SK-N-SH (cell line): Measurements from ENCODE around the gene CFAP107. TPM values are rescaled to one million over a fixed set of nuclear protein-coding genes. Genes with fewer than 3 reads are reported as not detected.

Experiments
- CTCF ChIA-PET: fragments of 300-600, 350-600 bp; formaldehyde crosslinking; extraction: SDS; loops from one replicate; lab custom pipeline; 2021; lab: Yijun Ruan, JAX
- POLR2A ChIA-PET: fragments of 350-600 bp; sonication (Branson Sonifier 250); formaldehyde crosslinking; extraction: SDS; loops from one replicate; lab custom pipeline; 2020; ENCODE audit warnings: antibody characterized with exemption, inconsistent platforms; lab: Yijun Ruan, JAX
- DNase-seq: peaks from one replicate; pipeline ENCODE4 v3.0.0; 2012
- H2AFZ ChIP-seq: fragments of 200-600 bp; sonication (generic); 2 replicates; pipeline ENCODE4 v1.8.1; 2016; ENCODE audit warnings: antibody characterized with exemption, mild to moderate bottlenecking, low read depth
- H3F3A ChIP-seq: fragments of 200-600 bp; sonication (generic); replicated peaks from 2 replicates; pipeline ENCODE3; 2016; ENCODE audit warnings: antibody characterized with exemption, mild to moderate bottlenecking; ENCODE audit not compliant: insufficient read depth
- H3K27ac ChIP-seq, 2 experiments: fragments of 200-500 bp in 1 of 2; fragments of 200-600 bp in 1 of 2; sonication (Bioruptor generic) in 1 of 2; sonication (generic), shearing (Covaris generic) in 1 of 2; 2 replicates each; pipeline versions ENCODE4 v1.5.1 to v1.6.1; 2014 to 2016; ENCODE audit warnings: low read depth in 2 of 2, inconsistent platforms in 1 of 2, low read length in 1 of 2, mild to moderate bottlenecking in 1 of 2, mixed read lengths in 1 of 2
- H3K27me3 ChIP-seq: fragments of 200-600 bp; sonication (generic), shearing (Covaris generic); 2 replicates; pipeline ENCODE4 v1.6.1; 2016; ENCODE audit warnings: mixed run types; ENCODE audit not compliant: insufficient read depth
- H3K36me3 ChIP-seq, 2 experiments: fragments of 200-500 bp in 1 of 2; fragments of 200-600 bp in 1 of 2; sonication (Bioruptor generic) in 1 of 2; sonication (generic) in 1 of 2; replicated peaks in 1 of 2; 2 replicates each; pipeline versions ENCODE3 to v1.5.1; 2014 to 2016; ENCODE audit warnings: low read length in 1 of 2, mild to moderate bottlenecking in 1 of 2; ENCODE audit not compliant: insufficient read depth in 2 of 2, control insufficient read depth in 1 of 2
- H3K4me1 ChIP-seq, 2 experiments: fragments of 200-500 bp in 1 of 2; fragments of 200-600 bp in 1 of 2; sonication (Bioruptor generic) in 1 of 2; sonication (generic), shearing (Covaris generic) in 1 of 2; 2 replicates each; pipeline versions ENCODE4 v1.5.1 to v1.6.1; 2014 to 2016; ENCODE audit warnings: low read depth in 1 of 2, low read length in 1 of 2, mixed run types in 1 of 2; ENCODE audit not compliant: insufficient read depth in 2 of 2, control insufficient read depth in 1 of 2
- H3K4me2 ChIP-seq: fragments of 200-600 bp; sonication (generic), shearing (Covaris generic); 2 replicates; pipeline ENCODE4 v1.6.1; 2017; ENCODE audit warnings: mixed run types
- H3K4me3 ChIP-seq, 2 experiments: fragments of 200-500 bp in 1 of 2; fragments of 200-600 bp in 1 of 2; sonication (Bioruptor generic) in 1 of 2; sonication (generic), shearing (Covaris generic) in 1 of 2; 2 replicates each; pipeline versions ENCODE4 v1.5.1 to v1.8.1; 2014 to 2016; ENCODE audit warnings: low read depth in 2 of 2, inconsistent platforms in 1 of 2, low read length in 1 of 2, mild to moderate bottlenecking in 1 of 2, mixed read lengths in 1 of 2, moderate library complexity in 1 of 2
- H3K79me2 ChIP-seq: fragments of 200-600 bp; sonication (generic); 2 replicates; pipeline ENCODE4 v1.8.1; 2017; ENCODE audit warnings: mild to moderate bottlenecking; ENCODE audit not compliant: insufficient read depth
- H3K9ac ChIP-seq: fragments of 200-600 bp; sonication (generic); 2 replicates; pipeline ENCODE4 v1.6.1; 2017; ENCODE audit warnings: mixed run types
- H3K9me2 ChIP-seq: fragments of 200-600 bp; sonication (generic); 2 replicates; pipeline ENCODE4 v1.6.1; 2017; ENCODE audit warnings: mixed run types
- H3K9me3 ChIP-seq: fragments of 200-600 bp; sonication (generic); 2 replicates; pipeline ENCODE4 v1.6.1; 2017; ENCODE audit warnings: mixed run types, mild to moderate bottlenecking, moderate library complexity
- H4K20me1 ChIP-seq: fragments of 200-600 bp; sonication (generic); 2 replicates; pipeline ENCODE4 v1.6.1; 2017; ENCODE audit warnings: mild to moderate bottlenecking, mixed run types; ENCODE audit not compliant: insufficient read depth
- CHD2 ChIP-seq: fragments of 150-350 bp; IDR thresholded peaks from 2 replicates; pipeline ENCODE4 v1.6.1; 2018; ENCODE audit warnings: low read length; ENCODE audit not compliant: partially characterized antibody
- ELF1 ChIP-seq: IDR thresholded peaks from 2 replicates; pipeline ENCODE4 v1.4.0; 2012
- EP300 ChIP-seq, 2 experiments: IDR thresholded peaks; 2 replicates each; pipeline versions ENCODE4 v1.4.0 to v1.6.1; 2012; ENCODE audit warnings: borderline replicate concordance in 1 of 2, low read depth in 1 of 2, low read length in 1 of 2
- EZH2phosphoT487 ChIP-seq: fragments of 200-600 bp; sonication (generic); IDR thresholded peaks from 2 replicates; pipeline ENCODE4 v1.6.1; 2017; ENCODE audit warnings: low read depth, mixed run types, mild to moderate bottlenecking, antibody characterized with exemption, moderate library complexity, borderline replicate concordance
- FOSL2 ChIP-seq: IDR thresholded peaks from 2 replicates; pipeline ENCODE4 v1.4.0; 2012; ENCODE audit warnings: low read depth, mild to moderate bottlenecking, moderate library complexity, borderline replicate concordance
- GABPA ChIP-seq: IDR thresholded peaks from 2 replicates; pipeline ENCODE4 v1.4.0; 2012; ENCODE audit warnings: low read depth, mild to moderate bottlenecking
- GATA2 ChIP-seq: sonication (generic); formaldehyde crosslinking; IDR thresholded peaks from 2 replicates; pipeline ENCODE4 v1.5.0; 2020; ENCODE audit warnings: mild to moderate bottlenecking, missing genetic modification reagents
- JUND ChIP-seq: IDR thresholded peaks from 2 replicates; pipeline ENCODE4 v1.4.0; 2012
- MAX ChIP-seq: IDR thresholded peaks from 2 replicates; pipeline ENCODE4 v1.4.0; 2012; ENCODE audit warnings: low read depth
- MEF2A ChIP-seq: IDR thresholded peaks from 2 replicates; pipeline ENCODE4 v1.4.0; 2012; ENCODE audit warnings: low read depth, borderline replicate concordance
- MXI1 ChIP-seq: IDR thresholded peaks from 2 replicates; pipeline ENCODE4 v1.6.1; 2012; ENCODE audit warnings: mild to moderate bottlenecking, low read depth, low read length, improper control_type of control experiment
- POLR2AphosphoS5 ChIP-seq: IDR thresholded peaks from 2 replicates; pipeline ENCODE4 v1.6.1; 2012; ENCODE audit warnings: low read depth, low read length
- RAD21 ChIP-seq: IDR thresholded peaks from 2 replicates; pipeline ENCODE4 v1.6.1; 2012; ENCODE audit warnings: mild to moderate bottlenecking, low read length
- RCOR1 ChIP-seq: fragments of 150-350 bp; IDR thresholded peaks from 2 replicates; pipeline ENCODE4 v1.6.1; 2017; ENCODE audit warnings: antibody characterized with exemption, low read length
- RXRA ChIP-seq: IDR thresholded peaks from 2 replicates; pipeline ENCODE4 v1.4.0; 2012; ENCODE audit warnings: low read depth, mild to moderate bottlenecking, borderline replicate concordance
- TCF12 ChIP-seq: IDR thresholded peaks from 2 replicates; pipeline ENCODE4 v1.4.0; 2012
- TEAD4 ChIP-seq: IDR thresholded peaks from 2 replicates; pipeline ENCODE4 v1.4.0; 2012; ENCODE audit warnings: mild to moderate bottlenecking, borderline replicate concordance; ENCODE audit not compliant: insufficient read depth
- USF2 ChIP-seq: fragments of 150-350 bp; IDR thresholded peaks from 2 replicates; pipeline ENCODE4 v1.6.1; 2017; ENCODE audit warnings: antibody characterized with exemption, low read length, low read depth, borderline replicate concordance
- YY1 ChIP-seq: IDR thresholded peaks from 2 replicates; pipeline ENCODE4 v1.4.0; 2012; ENCODE audit warnings: low read depth, mild to moderate bottlenecking
- ZBTB33 ChIP-seq: IDR thresholded peaks from 2 replicates; pipeline ENCODE4 v1.4.0; 2012; ENCODE audit warnings: low read depth, borderline replicate concordance
- WGBS: methylation state at CpG from one replicate; pipeline ENCODE4 v1.1.6; 2017; ENCODE audit warnings: low lambda C conversion rate; 5-methylcytosine and 5-hydroxymethylcytosine counted together
- polyA plus RNA-seq, 3 experiments: library from polyadenylated mRNA; depleted of rRNA; stranded (reverse); fragments of >200 nt; gene quantifications; 2 replicates each; pipeline ENCODE4 v1.2.3, GENCODE V29; 2012

CFAP107 gene
- polyA plus RNA-seq, 1 of the 3 experiments (the other 2 are of a cell fraction) = not detected

- H2AFZ ChIP-seq = no peak within 1 kb of the TSS
- no peaks in the 10 kb centered on the region for H4K20me1 ChIP-seq
- CTCF ChIA-PET = no interaction called here
- H3K36me3 ChIP-seq = no peaks in the 10 kb centered on the region
- no peaks in the 10 kb centered on the region for H3K4me1 ChIP-seq
- no peaks in the 10 kb centered on the region for H3K9me2 ChIP-seq
- H3K79me2 ChIP-seq = no peaks in the 10 kb centered on the region
- H3F3A ChIP-seq = no peaks in the 10 kb centered on the region
- H3K9ac ChIP-seq = no peak within 1 kb of the TSS
- H3K27me3 ChIP-seq = peaks cover 7% of the 10 kb centered on the region; the same call in 1 of the 2 replicates
- no peak within 1 kb of the TSS for H3K4me2 ChIP-seq
- 2% methylated on average over 5 of the region's 5 CpGs for WGBS
- H3K27ac ChIP-seq = no peak within 1 kb of the TSS
- TF ChIP-seq TEAD4 (no peak), GABPA (no peak), RCOR1 (no peak), GATA2 (no peak)
- H3K9me3 ChIP-seq = no peaks in the 10 kb centered on the region
- POLR2A ChIA-PET = no interaction called here
- no peak within 1 kb of the TSS for H3K4me3 ChIP-seq
- no peak for DNase-seq
These were observed 27.4 kb downstream of the CFAP107 start, which contains the start of gene PRAMEF12 for GRCh38 chr1:12773438-12773837. PRAMEF12 (plus strand) TSS chr1:12773738; CDS start chr1:12774868, 1,130 bp downstream.

- Histone ChIP-seq H3K27me3 (peaks cover 7% of the 10 kb centered on the region; the same call in 1 of the 2 replicates), H3F3A (no peaks in the 10 kb centered on the region), H3K9me2 (no peaks in the 10 kb centered on the region), H3K9me3 (no peaks in the 10 kb centered on the region), H3K4me3 (no peak overlapping the region), H3K27ac (no peak overlapping the region), H3K4me2 (no peak overlapping the region), H2AFZ (no peak overlapping the region), H3K9ac (no peak overlapping the region), H4K20me1 (no peaks in the 10 kb centered on the region), H3K79me2 (no peaks in the 10 kb centered on the region), H3K4me1 (no peaks in the 10 kb centered on the region), H3K36me3 (no peaks in the 10 kb centered on the region)
- POLR2A ChIA-PET = no interaction called here
- no peak for DNase-seq
- TF ChIP-seq FOSL2 (no peak), JUND (no peak), RCOR1 (no peak), CHD2 (no peak), ELF1 (no peak), MEF2A (no peak), EP300 (IDR thresholded peaks at IDR 0.05; ENCODE audit: borderline replicate concordance in 1 of 2, low read depth in 1 of 2, low read length in 1 of 2) (no peak), EZH2phosphoT487 (no peak), RAD21 (no peak), ZBTB33 (no peak), MXI1 (no peak), MAX (no peak), GABPA (no peak), TCF12 (no peak), POLR2AphosphoS5 (no peak), YY1 (no peak), USF2 (no peak), RXRA (no peak)
- 3% methylated on average over 3 of the region's 5 CpGs for WGBS
- CTCF ChIA-PET = no interaction called here
These were observed 28.9 kb downstream of the CFAP107 start for GRCh38 chr1:12774801-12775345.
